ENCODE measurements around the gene TEX47. TPM values are rescaled to one million over a fixed set of nuclear protein-coding genes. Genes with fewer than 3 reads are reported as not detected.

TEX47 gene
- not detected in 2 replicates for total RNA-seq

GRCh38 chr7:88795553-88795952, at the start of gene TEX47:
TSS of gene TEX47 (minus strand) at chr7:88795737. CDS start at chr7:88794942, 795 bp downstream.

DNA sequence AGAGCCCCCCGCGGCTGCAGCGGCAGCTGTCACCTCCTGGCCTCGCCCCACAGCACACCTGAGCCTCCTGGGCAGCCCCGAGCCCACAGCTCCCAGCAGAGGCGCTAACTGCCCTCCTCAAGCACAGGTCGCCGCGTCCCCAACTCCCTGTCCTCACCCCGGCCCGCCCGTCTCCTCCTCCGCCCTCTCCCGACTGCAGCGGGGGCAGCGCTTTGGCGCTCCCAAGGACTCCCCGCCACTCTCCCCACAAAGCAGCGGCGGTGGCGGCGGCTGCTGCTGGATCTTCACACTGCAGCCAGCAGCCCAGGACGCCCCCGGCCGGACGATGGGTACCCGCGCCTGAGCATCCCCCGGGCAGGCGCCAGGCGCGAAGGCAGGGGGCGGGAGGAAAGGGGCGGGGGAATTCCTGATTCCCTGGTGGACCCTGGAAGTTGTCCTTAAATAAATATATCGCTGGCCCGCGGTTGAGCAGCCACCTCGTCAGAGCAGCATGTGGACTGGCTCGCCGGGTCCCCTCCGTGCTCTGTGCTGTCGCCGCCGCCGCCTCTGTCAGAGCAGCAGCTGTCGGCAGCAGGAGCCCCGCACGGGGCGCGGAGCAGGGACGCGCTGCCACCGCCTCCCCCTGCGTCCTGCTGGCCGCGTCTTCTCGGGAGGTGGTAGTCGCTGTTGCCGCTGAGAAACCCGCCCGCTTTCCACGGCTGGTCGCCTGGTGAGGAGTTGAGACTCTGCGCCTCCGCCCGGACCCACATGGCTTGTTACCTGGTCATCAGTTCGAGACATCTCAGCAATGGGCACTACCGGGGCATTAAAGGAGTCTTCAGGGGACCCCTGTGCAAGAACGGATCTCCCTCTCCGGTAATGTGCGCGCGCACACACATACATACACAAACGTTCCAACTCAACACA, 36.1 kb downstream of the TEX47 start, which contains the start of gene ZNF804B:
ZNF804B (plus strand) TSS at position 471 of the 906 bp plus-strand sequence; CDS start at position 748, 277 bp downstream.

Other genes starting within 250 kb of the TEX47 start
- not detected in 2 replicates for gene ZNF804B, start 36.0 kb downstream of the TEX47 start, total RNA-seq

Data from airway epithelial cell (primary cell).